HUES6 (cell line): ENCODE measurements around the gene LECT2.

Source experiments
- H3K27ac ChIP-seq: 2 replicates; pipeline ENCODE4 v1.7.0; 2013; ENCODE audit warnings: low read depth, mild to moderate bottlenecking, low read length, inconsistent platforms
- H3K27me3 ChIP-seq: 2 replicates; pipeline ENCODE4 v1.6.1; 2013; ENCODE audit warnings: low read length; ENCODE audit not compliant: control insufficient read depth, insufficient read depth
- H3K36me3 ChIP-seq: 2 replicates; pipeline ENCODE4 v1.6.1; 2013; ENCODE audit warnings: low read length; ENCODE audit not compliant: control insufficient read depth, insufficient read depth
- H3K4me1 ChIP-seq: 2 replicates; pipeline ENCODE4 v1.6.1; 2013; ENCODE audit warnings: low read length; ENCODE audit not compliant: control insufficient read depth, insufficient read depth
- H3K4me3 ChIP-seq: 2 replicates; pipeline ENCODE4 v1.5.1; 2013; ENCODE audit warnings: low read depth, low read length
- H3K9ac ChIP-seq: one replicate; pipeline ENCODE4 v1.6.1; 2013; ENCODE audit warnings: mild to moderate bottlenecking, low read length
- H3K9me3 ChIP-seq: 2 replicates; pipeline ENCODE4 v1.6.1; 2013; ENCODE audit warnings: low read depth, low read length; ENCODE audit not compliant: control insufficient read depth, insufficient read depth

Gene LECT2

GRCh38 chr5:135937245-135937911, 17.4 kb downstream of the LECT2 start:
- Histone ChIP-seq H3K36me3 (no peaks in the 10 kb centered on the region), H3K9ac (no peak overlapping the region), H3K27ac (no peak overlapping the region), H3K27me3 (peaks cover 15% of the 10 kb centered on the region), H3K9me3 (no peaks in the 10 kb centered on the region), H3K4me1 (no peaks in the 10 kb centered on the region), H3K4me3 (no peak overlapping the region)

GRCh38 chr5:135934939-135935338, 19.8 kb downstream of the LECT2 start:
- H3K4me3 ChIP-seq: no peak overlapping the region
- no peak overlapping the region for H3K9ac ChIP-seq
- no peaks in the 10 kb centered on the region for H3K4me1 ChIP-seq
- H3K27ac ChIP-seq: no peak overlapping the region
- no peaks in the 10 kb centered on the region for H3K36me3 ChIP-seq
- peaks cover 39% of the 10 kb centered on the region for H3K27me3 ChIP-seq
- H3K9me3 ChIP-seq: no peaks in the 10 kb centered on the region

GRCh38 chr5:135930949-135931295, 23.9 kb downstream of the LECT2 start:
- Histone ChIP-seq H3K9me3 (no peaks in the 10 kb centered on the region; the same call in 1 of the 2 replicates), H3K9ac (no peak overlapping the region), H3K27me3 (peaks cover 79% of the 10 kb centered on the region), H3K27ac (no peak overlapping the region), H3K4me1 (no peaks in the 10 kb centered on the region), H3K36me3 (no peaks in the 10 kb centered on the region), H3K4me3 (peak overlapping the region; percentile 71)

- H3K4me3 ChIP-seq: peak overlapping the region; percentile 71
- peaks cover 85% of the 10 kb centered on the region for H3K27me3 ChIP-seq
- H3K27ac ChIP-seq: no peak overlapping the region
- H3K9me3 ChIP-seq: no peaks in the 10 kb centered on the region; the same call in 1 of the 2 replicates
- no peaks in the 10 kb centered on the region for H3K4me1 ChIP-seq
- no peaks in the 10 kb centered on the region for H3K36me3 ChIP-seq
- H3K9ac ChIP-seq: peak overlapping the region; percentile 56
These were observed 24.5 kb downstream of the LECT2 start for GRCh38 chr5:135930029-135930948.

- H3K27ac ChIP-seq: no peak overlapping the region
- H3K27me3 ChIP-seq: peaks cover 73% of the 10 kb centered on the region
- H3K9ac ChIP-seq: no peak overlapping the region
- no peaks in the 10 kb centered on the region for H3K36me3 ChIP-seq
- H3K4me3 ChIP-seq: no peak overlapping the region
- H3K9me3 ChIP-seq: no peaks in the 10 kb centered on the region
- H3K4me1 ChIP-seq: no peaks in the 10 kb centered on the region
These were observed 33.4 kb downstream of the LECT2 start for GRCh38 chr5:135921388-135921787.

- Histone ChIP-seq H3K36me3 (no peaks in the 10 kb centered on the region), H3K9me3 (no peaks in the 10 kb centered on the region), H3K4me3 (no peak overlapping the region), H3K4me1 (no peaks in the 10 kb centered on the region), H3K27me3 (peaks cover 73% of the 10 kb centered on the region), H3K27ac (no peak overlapping the region), H3K9ac (no peak overlapping the region)
These were observed 34.6 kb downstream of the LECT2 start for GRCh38 chr5:135920199-135920598.

GRCh38 chr5:135916638-135917263, 38.0 kb downstream of the LECT2 start:
- H3K9ac ChIP-seq: no peak overlapping the region
- H3K36me3 ChIP-seq: no peaks in the 10 kb centered on the region
- H3K27ac ChIP-seq: no peak overlapping the region
- no peaks in the 10 kb centered on the region for H3K4me1 ChIP-seq
- H3K4me3 ChIP-seq: no peak overlapping the region
- no peaks in the 10 kb centered on the region for H3K9me3 ChIP-seq
- peaks cover 72% of the 10 kb centered on the region for H3K27me3 ChIP-seq

- Histone ChIP-seq H3K36me3 (no peaks in the 10 kb centered on the region), H3K9me3 (no peaks in the 10 kb centered on the region), H3K27me3 (peaks cover 83% of the 10 kb centered on the region), H3K4me1 (no peaks in the 10 kb centered on the region), H3K9ac (no peak overlapping the region), H3K27ac (no peak overlapping the region), H3K4me3 (no peak overlapping the region)
These were observed 39.2 kb downstream of the LECT2 start for GRCh38 chr5:135915466-135916001.

GRCh38 chr5:135913713-135914626, 40.8 kb downstream of the LECT2 start:
- H3K36me3 ChIP-seq: no peaks in the 10 kb centered on the region
- H3K9me3 ChIP-seq: no peaks in the 10 kb centered on the region
- no peak overlapping the region for H3K27ac ChIP-seq
- no peaks in the 10 kb centered on the region for H3K4me1 ChIP-seq
- no peak overlapping the region for H3K4me3 ChIP-seq
- H3K27me3 ChIP-seq: peaks cover 94% of the 10 kb centered on the region
- H3K9ac ChIP-seq: no peak overlapping the region

GRCh38 chr5:135905144-135905543, 49.6 kb downstream of the LECT2 start:
- H3K27me3 ChIP-seq: peaks cover 38% of the 10 kb centered on the region
- no peak overlapping the region for H3K27ac ChIP-seq
- H3K4me1 ChIP-seq: no peaks in the 10 kb centered on the region
- H3K4me3 ChIP-seq: no peak overlapping the region
- no peaks in the 10 kb centered on the region for H3K9me3 ChIP-seq
- no peaks in the 10 kb centered on the region for H3K36me3 ChIP-seq
- H3K9ac ChIP-seq: no peak overlapping the region
